Measurements from ENCODE around the gene MKKS.

MKKS gene

GRCh38 chr20:10433014-10433622, 904 bp downstream of the MKKS start:
- peaks cover 3% of the 10 kb centered on the region for H3K36me3 ChIP-seq (ENCODE audit: insufficient read depth, low read length)
- DNase-seq (no peak), ATAC-seq (ENCODE audit: insufficient read depth, low read depth) (no peak)
- no peaks in the 10 kb centered on the region for H3K9me3 ChIP-seq (ENCODE audit: insufficient read depth, low read length, severe bottlenecking)
- peak overlapping the region; percentile 94 for H3K9ac ChIP-seq (ENCODE audit: low read depth, low read length)
- H3K79me2 ChIP-seq (ENCODE audit: insufficient read depth, low read length): peaks cover 88% of the 10 kb centered on the region
- H3K27me3 ChIP-seq (ENCODE audit: insufficient read depth, low read length, poor library complexity): no peaks in the 10 kb centered on the region
- TF ChIP-seq CTCF (IDR thresholded peaks at IDR 0.05; ENCODE audit: borderline replicate concordance, extremely low read depth, low read length, poor library complexity, severe bottlenecking): no peak
- TF ChIP-seq EZH2 (IDR thresholded peaks at IDR 0.05; ENCODE audit: borderline replicate concordance, low read depth, low read length, severe bottlenecking): no peak
- peak overlapping the region; percentile 77 for H3K4me2 ChIP-seq (ENCODE audit: insufficient read depth, low read length)
- peak overlapping the region; percentile 70 to 87 for H3K4me3 ChIP-seq (ENCODE audit: low read depth in 1 of 2, low read length in 2 of 2)
- H3K4me1 ChIP-seq (ENCODE audit: insufficient read depth, low read length): peaks cover 56% of the 10 kb centered on the region
- H4K20me1 ChIP-seq (ENCODE audit: insufficient read depth, low read length): peaks cover 14% of the 10 kb centered on the region
- H2AFZ ChIP-seq (ENCODE audit: low read depth, low read length): peak overlapping the region; percentile 98
- H3K27ac ChIP-seq (ENCODE audit: low read length): peak overlapping the region; percentile 96

GRCh38 chr20:10432079-10432478, 1.9 kb downstream of the MKKS start:
- no peak overlapping the region for H3K27ac ChIP-seq (ENCODE audit: low read length)
- H3K4me2 ChIP-seq (ENCODE audit: insufficient read depth, low read length): peak overlapping the region; percentile 77
- no peaks in the 10 kb centered on the region for H3K9me3 ChIP-seq (ENCODE audit: insufficient read depth, low read length, severe bottlenecking)
- H3K36me3 ChIP-seq (ENCODE audit: insufficient read depth, low read length): peaks cover 3% of the 10 kb centered on the region
- no peak for ATAC-seq (ENCODE audit: insufficient read depth, low read depth)
- DNase-seq: no peak
- H3K4me3 ChIP-seq (ENCODE audit: low read depth in 1 of 2, low read length in 2 of 2): no peak overlapping the region; a peak in 1 of 4 replicates
- H3K9ac ChIP-seq (ENCODE audit: low read depth, low read length): no peak overlapping the region
- no peak overlapping the region for H2AFZ ChIP-seq (ENCODE audit: low read depth, low read length)
- peaks cover 88% of the 10 kb centered on the region for H3K79me2 ChIP-seq (ENCODE audit: insufficient read depth, low read length)
- TF ChIP-seq CTCF (IDR thresholded peaks at IDR 0.05; ENCODE audit: borderline replicate concordance, extremely low read depth, low read length, poor library complexity, severe bottlenecking): no peak
- no peak for TF ChIP-seq EZH2 (IDR thresholded peaks at IDR 0.05; ENCODE audit: borderline replicate concordance, low read depth, low read length, severe bottlenecking)
- H4K20me1 ChIP-seq (ENCODE audit: insufficient read depth, low read length): peaks cover 23% of the 10 kb centered on the region
- no peaks in the 10 kb centered on the region for H3K27me3 ChIP-seq (ENCODE audit: insufficient read depth, low read length, poor library complexity)
- peaks cover 46% of the 10 kb centered on the region for H3K4me1 ChIP-seq (ENCODE audit: insufficient read depth, low read length)

DNA sequence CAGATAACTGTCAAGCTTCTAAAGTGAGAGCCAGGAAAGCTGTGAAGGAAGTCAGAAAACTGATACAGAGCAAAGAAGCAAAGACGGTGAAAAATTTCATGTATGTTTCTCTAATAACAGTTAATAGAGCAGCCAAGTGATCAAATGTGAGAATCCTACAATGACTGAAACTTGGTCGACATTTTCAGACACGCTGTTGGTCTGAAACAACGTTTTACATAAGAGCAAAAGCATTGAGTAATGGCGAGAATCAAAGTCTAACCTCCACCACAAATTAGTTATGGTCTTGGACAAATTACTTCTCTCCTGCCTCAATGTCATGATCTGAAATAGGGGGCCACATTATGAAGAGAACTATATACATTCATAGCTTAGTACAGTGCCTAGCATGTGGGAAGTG, 3.3 kb downstream of the MKKS start:
- H4K20me1 ChIP-seq (ENCODE audit: insufficient read depth, low read length): peaks cover 33% of the 10 kb centered on the region
- H3K79me2 ChIP-seq (ENCODE audit: insufficient read depth, low read length): peaks cover 88% of the 10 kb centered on the region
- H3K4me3 ChIP-seq (ENCODE audit: low read depth in 1 of 2, low read length in 2 of 2): no peak overlapping the region
- no peaks in the 10 kb centered on the region for H3K27me3 ChIP-seq (ENCODE audit: insufficient read depth, low read length, poor library complexity)
- no peak overlapping the region for H3K9ac ChIP-seq (ENCODE audit: low read depth, low read length)
- H3K9me3 ChIP-seq (ENCODE audit: insufficient read depth, low read length, severe bottlenecking): no peaks in the 10 kb centered on the region
- no peak overlapping the region for H3K27ac ChIP-seq (ENCODE audit: low read length)
- H3K36me3 ChIP-seq (ENCODE audit: insufficient read depth, low read length): peaks cover 12% of the 10 kb centered on the region
- H2AFZ ChIP-seq (ENCODE audit: low read depth, low read length): no peak overlapping the region
- H3K4me1 ChIP-seq (ENCODE audit: insufficient read depth, low read length): peaks cover 32% of the 10 kb centered on the region
- ATAC-seq (ENCODE audit: insufficient read depth, low read depth) (no peak), DNase-seq (no peak)
- no peak for TF ChIP-seq CTCF (IDR thresholded peaks at IDR 0.05; ENCODE audit: borderline replicate concordance, extremely low read depth, low read length, poor library complexity, severe bottlenecking)
- TF ChIP-seq EZH2 (IDR thresholded peaks at IDR 0.05; ENCODE audit: borderline replicate concordance, low read depth, low read length, severe bottlenecking): no peak
- no peak overlapping the region for H3K4me2 ChIP-seq (ENCODE audit: insufficient read depth, low read length)
